HepG2 (cell line): ENCODE data around the gene XIST.

Experiments
- CEBPG ChIP-seq: IDR thresholded peaks from 2 replicates; pipeline ENCODE4 v1.6.1; 2016
- E2F1 ChIP-seq: sonication (generic); formaldehyde crosslinking; IDR thresholded peaks from 2 replicates; pipeline ENCODE4 v1.5.0; 2020; ENCODE audit warnings: missing genetic modification reagents
- ZNF564 ChIP-seq: sonication (generic); formaldehyde crosslinking; IDR thresholded peaks from 2 replicates; pipeline ENCODE4 v1.8.1; 2023; ENCODE audit warnings: mild to moderate bottlenecking, missing genetic modification reagents
- TF ChIP-seq, protein P1 (sequence below): sonication (generic); formaldehyde crosslinking; IDR thresholded peaks from 2 replicates; pipeline ENCODE4 v1.4.0; 2020; ENCODE audit warnings: missing genetic modification reagents

DNA sequence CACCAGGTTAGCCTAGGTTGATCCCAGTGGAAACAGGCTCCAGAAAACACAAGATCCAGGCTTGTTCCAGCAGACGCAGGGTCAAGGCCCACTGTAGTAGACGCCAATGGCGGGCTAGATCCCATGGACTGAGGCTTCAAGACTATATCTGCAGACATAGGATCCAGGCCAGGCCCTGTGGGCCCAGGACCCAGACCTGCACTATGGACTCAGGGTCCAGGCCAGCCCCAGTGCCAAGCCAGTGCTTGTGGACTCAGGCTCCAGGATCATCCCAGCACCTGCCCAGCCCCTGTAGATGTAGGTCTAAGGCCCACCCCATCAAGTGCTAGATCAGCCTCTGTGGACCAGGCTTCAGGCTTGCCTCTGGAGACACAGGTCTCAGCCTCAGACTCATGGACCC, 11.3 kb upstream of the XIST start:
- TF ChIP-seq E2F1 (no peak), ZNF564 (CRISPR knock-in tag) (no peak), CEBPG (no peak)
- TF ChIP-seq, protein P1, sequence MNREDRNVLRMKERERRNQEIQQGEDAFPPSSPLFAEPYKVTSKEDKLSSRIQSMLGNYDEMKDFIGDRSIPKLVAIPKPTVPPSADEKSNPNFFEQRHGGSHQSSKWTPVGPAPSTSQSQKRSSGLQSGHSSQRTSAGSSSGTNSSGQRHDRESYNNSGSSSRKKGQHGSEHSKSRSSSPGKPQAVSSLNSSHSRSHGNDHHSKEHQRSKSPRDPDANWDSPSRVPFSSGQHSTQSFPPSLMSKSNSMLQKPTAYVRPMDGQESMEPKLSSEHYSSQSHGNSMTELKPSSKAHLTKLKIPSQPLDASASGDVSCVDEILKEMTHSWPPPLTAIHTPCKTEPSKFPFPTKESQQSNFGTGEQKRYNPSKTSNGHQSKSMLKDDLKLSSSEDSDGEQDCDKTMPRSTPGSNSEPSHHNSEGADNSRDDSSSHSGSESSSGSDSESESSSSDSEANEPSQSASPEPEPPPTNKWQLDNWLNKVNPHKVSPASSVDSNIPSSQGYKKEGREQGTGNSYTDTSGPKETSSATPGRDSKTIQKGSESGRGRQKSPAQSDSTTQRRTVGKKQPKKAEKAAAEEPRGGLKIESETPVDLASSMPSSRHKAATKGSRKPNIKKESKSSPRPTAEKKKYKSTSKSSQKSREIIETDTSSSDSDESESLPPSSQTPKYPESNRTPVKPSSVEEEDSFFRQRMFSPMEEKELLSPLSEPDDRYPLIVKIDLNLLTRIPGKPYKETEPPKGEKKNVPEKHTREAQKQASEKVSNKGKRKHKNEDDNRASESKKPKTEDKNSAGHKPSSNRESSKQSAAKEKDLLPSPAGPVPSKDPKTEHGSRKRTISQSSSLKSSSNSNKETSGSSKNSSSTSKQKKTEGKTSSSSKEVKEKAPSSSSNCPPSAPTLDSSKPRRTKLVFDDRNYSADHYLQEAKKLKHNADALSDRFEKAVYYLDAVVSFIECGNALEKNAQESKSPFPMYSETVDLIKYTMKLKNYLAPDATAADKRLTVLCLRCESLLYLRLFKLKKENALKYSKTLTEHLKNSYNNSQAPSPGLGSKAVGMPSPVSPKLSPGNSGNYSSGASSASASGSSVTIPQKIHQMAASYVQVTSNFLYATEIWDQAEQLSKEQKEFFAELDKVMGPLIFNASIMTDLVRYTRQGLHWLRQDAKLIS (CRISPR knock-in tag), result no peak
